GM18519 (cell line): ENCODE data around the gene TIMP1.

ENCODE experiments used
- ATAC-seq: cut with Tn5 transposase; IDR thresholded peaks from one replicate; pipeline ENCODE4 v1.9.1; 2021; ENCODE audit warnings: mild to moderate bottlenecking, moderate library complexity; ENCODE audit not compliant: unreplicated experiment, low FRiP score

The TIMP1 gene

DNA sequence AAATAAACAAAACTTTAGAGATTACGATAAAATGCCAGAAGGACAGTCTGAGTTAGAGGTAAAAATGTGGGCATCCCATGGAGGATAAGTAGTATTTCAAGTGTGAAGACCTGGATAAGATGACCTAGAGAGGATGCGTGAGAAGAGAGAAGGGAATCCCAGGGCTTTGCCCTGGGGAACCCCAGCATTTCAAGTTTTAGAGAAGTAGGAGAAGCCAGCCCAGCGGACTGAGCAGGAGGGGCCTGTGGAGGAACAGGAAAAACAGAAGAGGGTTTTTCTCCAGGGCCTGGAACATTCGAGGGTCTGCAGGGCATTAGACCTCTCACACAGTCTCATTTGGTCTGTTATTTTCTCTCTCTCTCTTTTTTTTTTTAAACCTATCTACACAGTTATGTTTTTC, 50.4 kb downstream of the TIMP1 start:
- no peak for ATAC-seq

DNA sequence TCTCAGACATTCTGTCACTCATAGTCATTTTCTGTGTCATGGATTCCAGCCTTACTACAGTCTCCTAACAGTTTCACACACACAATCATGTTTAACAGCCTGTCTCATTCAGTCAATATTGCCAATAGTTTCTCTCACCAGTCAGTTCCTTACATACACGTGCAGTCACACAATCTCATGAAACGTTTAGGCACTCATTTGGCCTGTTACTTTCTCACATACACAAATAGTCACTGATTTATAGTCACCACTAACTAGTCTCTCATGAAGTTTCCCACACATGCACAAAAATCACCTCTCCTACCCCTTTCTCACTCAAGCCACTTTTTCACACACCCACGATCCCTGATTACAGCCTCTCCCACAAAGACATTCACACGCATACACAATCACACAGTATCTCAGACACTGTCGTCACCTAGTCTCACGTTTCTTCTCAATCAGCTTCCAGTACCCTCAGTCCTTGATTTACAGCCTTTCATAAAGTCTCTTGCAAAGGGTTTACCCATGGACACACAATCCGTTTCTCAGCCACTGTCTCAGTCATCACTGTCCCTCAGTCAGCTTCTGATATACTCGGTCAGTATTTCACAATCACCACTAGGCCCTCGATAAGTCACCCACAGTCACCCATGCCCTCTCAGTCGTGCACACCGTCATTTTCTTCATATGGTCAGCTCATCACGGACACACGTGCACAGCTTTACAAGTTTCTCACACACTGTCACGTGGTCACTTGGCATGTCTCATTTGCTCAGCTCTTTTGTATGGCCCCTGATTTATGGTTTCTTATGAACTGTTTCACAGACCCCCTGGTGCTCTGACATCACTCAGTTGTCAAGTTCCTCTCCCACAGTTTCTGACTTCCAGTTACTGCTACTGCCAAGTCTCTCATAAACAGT, 51.7 kb downstream of the TIMP1 start:
- no peak for ATAC-seq

DNA sequence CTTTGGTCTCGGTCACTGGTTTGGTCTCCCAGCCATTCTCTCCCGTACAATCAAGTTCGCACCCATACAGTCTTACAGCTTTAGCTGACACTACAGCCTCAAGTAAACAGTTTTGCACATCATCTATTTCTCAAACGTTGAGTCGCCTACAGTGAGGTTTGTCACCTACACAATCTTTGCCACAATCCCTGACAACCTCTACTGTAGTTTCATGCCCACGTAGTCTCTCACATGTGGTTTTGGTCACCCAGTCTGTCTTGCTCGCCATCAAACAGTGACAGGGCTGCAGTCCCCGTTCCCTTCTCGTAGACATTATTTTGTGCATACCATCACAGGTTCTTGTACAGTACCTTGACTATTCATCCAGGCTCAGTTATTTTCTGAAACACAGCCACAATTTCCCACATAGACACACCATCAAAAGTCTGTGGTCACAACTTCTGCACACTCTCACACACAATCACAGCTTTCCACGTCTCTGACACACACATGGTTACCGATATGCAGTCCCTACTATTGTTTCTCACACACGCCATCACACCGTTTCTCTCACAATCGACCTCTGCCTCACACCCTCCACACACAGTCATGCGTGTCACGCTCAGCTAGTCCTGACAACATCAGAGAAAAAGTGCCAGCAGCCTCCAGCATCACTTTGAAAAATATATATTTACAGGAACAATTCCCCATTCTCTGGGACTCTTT, 52.8 kb downstream of the TIMP1 start:
- ATAC-seq, result no peak
